RWPE1 (cell line): ENCODE results near the gene UNC5B.
A peak's percentile ranks its signal among the peaks of the same experiment; 100 is the strongest.

Experiments used
- CTCF ChIA-PET: fragments of 350-600 bp; sonication (Branson Sonifier 250); formaldehyde crosslinking; extraction: SDS; loops from one replicate; lab custom pipeline; 2021; lab: Yijun Ruan, JAX
- POLR2A ChIA-PET: fragments of 400-600 bp; formaldehyde crosslinking; extraction: SDS; loops from one replicate; lab custom pipeline; 2020; ENCODE audit warnings: antibody characterized with exemption; ENCODE audit not compliant: low non-redundant PET; lab: Yijun Ruan, JAX
- DNase-seq: peaks from one replicate; pipeline ENCODE4 v3.0.0; 2012; ENCODE audit warnings: low spot score
- H3K27ac ChIP-seq: fragments of 450-650 bp; 2 replicates; pipeline ENCODE4 v1.5.1; 2017
- TF ChIP-seq, protein P1 (sequence below): fragments of 450-650 bp; conservative IDR thresholded peaks from 2 replicates; pipeline ENCODE4 v1.5.1; 2017; ENCODE audit warnings: low read depth, mild to moderate bottlenecking

UNC5B gene

DNA sequence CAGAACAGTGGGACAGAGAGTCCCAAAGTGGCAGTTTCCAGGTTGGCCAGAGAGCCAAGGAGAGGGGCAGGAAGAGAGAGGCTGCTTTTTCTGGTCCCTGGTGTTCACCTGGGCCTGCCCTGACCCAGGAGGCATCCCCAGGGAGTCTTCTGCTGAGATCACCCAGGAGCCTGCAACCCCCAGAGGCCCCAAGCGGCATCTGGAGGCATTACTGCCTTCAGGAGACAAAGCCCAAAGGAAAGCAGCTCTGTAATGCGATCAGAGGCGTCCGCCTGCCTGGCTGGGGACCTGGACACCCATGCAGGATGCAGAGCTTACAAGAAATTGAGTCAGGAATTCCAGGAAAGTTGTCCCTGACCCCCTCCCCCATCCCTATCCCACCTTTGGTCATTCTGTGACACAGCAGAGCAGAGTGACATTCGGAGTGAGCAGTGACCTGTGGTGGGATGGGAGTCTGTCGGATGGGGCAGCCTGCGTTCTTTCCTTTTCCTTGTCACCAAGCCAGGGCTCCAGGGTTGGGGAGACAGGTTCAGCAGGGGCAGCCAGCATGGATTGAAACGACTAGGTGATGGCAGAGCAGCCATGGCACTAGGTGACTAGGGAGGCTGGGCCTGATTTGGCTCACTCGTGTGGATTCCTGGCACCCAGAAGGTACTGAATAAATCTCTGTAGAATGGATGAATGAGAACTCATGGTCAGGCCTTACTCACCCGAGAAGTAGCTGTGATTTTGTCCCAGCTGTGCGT is 10.4 kb downstream of the UNC5B start:
- no peak for DNase-seq
- ChIA-PET POLR2A (no interaction called here), CTCF (interaction anchor here (0.6 kb wide), 1 partner anchor 287 kb away, joined by 3 read pairs; no protein-coding TSS in a partner anchor)
- peak overlapping the region; percentile 35; the same call in 1 of the 2 replicates for H3K27ac ChIP-seq
- TF ChIP-seq, protein P1, sequence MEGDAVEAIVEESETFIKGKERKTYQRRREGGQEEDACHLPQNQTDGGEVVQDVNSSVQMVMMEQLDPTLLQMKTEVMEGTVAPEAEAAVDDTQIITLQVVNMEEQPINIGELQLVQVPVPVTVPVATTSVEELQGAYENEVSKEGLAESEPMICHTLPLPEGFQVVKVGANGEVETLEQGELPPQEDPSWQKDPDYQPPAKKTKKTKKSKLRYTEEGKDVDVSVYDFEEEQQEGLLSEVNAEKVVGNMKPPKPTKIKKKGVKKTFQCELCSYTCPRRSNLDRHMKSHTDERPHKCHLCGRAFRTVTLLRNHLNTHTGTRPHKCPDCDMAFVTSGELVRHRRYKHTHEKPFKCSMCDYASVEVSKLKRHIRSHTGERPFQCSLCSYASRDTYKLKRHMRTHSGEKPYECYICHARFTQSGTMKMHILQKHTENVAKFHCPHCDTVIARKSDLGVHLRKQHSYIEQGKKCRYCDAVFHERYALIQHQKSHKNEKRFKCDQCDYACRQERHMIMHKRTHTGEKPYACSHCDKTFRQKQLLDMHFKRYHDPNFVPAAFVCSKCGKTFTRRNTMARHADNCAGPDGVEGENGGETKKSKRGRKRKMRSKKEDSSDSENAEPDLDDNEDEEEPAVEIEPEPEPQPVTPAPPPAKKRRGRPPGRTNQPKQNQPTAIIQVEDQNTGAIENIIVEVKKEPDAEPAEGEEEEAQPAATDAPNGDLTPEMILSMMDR: no peak

DNA sequence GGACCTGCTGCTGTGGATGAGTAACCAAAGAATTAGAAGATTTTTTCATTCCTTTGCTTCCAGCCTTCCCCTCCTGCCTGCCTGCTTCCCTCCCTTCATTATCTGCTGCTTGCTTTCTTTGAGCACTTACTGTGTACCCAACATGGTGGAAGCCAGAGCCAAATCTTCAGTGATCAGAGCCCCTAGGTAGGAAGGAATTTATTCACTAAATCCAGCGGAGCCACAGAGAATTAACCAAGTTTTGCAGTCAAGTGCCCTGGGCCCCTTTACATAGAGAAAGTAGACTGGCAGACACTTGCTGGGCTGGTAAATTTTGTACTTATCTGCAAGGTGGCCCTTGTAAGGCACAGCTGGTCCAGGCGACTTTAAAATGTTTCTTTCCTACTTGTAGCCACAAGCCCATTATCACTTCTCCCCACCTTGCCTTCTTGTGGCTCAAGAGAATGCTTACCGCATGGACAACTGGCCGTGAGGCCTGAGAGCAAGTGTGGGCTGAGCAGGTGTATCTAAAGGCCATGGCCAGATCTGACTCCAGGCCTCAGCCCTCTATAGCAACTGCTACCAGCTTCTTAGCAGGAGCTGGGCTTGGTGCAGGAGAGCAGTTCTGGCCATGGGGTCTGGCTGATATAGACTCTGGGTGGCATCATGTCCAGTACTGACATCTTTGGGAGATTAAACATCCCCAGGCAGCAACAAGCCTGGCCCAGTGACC is 11.1 kb downstream of the UNC5B start:
- CTCF ChIA-PET: interaction anchor here (0.6 kb wide), 1 partner anchor 286 kb away, joined by 3 read pairs; no protein-coding TSS in a partner anchor
- TF ChIP-seq, protein P1: no peak
- peak overlapping the region; percentile 35 for H3K27ac ChIP-seq
- POLR2A ChIA-PET: no interaction called here
- DNase-seq: no peak

DNA sequence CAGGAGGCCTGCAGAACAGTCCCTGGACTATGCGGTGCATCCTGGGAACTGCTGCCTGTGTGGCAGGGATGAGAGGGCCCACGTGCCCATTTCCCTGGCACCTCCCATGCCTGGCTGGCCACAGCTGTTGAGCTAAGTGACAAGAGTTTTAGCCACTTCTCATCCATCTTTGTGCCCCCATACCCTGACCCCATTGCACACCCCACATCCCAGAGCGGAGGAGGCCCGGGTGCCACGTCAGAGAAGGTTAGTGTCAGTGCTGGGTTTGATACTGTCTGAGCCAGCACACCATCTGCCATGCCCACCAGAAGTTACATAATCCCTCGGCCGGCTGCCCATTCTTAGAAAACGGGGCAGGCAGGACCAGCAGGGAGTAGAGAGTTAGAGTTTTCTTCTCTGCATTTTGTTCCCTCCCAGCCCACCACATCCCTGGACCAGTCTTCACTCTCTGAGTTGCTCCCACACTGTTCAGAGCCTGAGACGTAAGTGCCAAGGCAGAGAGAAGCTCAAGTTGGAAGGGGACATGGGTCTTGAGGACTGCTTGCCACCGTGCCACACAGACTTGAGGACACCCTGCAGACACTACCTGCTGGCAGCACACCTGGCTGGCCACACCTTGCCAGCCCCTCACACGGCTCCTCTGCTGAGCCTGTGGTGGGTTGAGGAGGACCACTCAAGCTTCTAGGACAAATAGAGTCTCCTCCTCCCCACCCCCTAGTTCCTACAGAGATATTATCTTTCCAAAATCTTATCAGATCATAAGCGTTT is 13.1 kb downstream of the UNC5B start:
- no peak overlapping the region for H3K27ac ChIP-seq
- CTCF ChIA-PET: interaction anchor here (0.6 kb wide), 1 partner anchor 350 kb away, joined by 4 read pairs; no protein-coding TSS in a partner anchor
- POLR2A ChIA-PET: no interaction called here
- no peak for DNase-seq
- TF ChIP-seq, protein P1: no peak

DNA sequence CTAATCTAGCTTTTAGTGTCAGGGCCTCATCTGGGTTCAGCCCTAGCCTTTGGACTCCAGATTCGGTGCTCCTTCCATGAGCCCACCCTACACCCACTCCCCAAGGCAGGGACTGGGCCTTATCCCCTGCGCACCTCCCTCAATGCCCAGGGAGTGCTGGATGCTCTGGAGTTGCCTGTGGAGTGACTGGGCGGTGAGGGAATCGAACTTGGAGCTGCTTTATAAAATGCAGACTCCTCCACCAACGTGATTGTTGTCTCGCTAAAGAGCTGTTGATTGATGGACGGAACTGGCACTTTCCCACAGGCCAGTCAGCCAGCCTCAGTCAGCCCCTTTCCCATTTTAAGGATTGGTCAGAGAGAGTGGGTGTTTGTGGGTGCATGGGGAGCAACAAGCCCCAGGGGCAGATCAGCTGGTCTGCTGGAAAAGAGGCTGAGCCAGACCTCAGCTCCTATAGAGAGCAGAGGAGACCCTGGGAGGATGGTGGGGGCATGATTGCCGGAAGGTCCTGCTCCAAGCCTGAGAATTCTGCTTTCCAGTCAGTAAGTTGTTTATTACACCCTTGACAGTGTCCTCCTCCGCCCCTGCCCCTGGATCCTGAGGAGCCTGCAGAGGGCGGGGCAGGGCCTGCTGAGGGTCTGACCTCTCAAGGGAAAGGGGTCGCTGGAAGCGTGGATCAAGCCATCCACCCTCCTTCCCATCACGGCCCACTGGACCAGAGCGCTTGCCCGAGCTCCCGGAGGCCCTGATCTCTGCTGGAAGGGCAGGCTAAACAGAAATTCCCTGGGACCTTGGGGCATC is 16.7 kb downstream of the UNC5B start:
- no peak for DNase-seq
- ChIA-PET POLR2A (no interaction called here), CTCF (interaction anchor here (1.3 kb wide), 1 partner anchor 304 kb away, joined by 5 read pairs; no protein-coding TSS in a partner anchor)
- TF ChIP-seq, protein P1: no peak
- H3K27ac ChIP-seq: 0 out of 2 replicates have a peak overlapping the region, but pooled peaks have one; percentile 1

DNA sequence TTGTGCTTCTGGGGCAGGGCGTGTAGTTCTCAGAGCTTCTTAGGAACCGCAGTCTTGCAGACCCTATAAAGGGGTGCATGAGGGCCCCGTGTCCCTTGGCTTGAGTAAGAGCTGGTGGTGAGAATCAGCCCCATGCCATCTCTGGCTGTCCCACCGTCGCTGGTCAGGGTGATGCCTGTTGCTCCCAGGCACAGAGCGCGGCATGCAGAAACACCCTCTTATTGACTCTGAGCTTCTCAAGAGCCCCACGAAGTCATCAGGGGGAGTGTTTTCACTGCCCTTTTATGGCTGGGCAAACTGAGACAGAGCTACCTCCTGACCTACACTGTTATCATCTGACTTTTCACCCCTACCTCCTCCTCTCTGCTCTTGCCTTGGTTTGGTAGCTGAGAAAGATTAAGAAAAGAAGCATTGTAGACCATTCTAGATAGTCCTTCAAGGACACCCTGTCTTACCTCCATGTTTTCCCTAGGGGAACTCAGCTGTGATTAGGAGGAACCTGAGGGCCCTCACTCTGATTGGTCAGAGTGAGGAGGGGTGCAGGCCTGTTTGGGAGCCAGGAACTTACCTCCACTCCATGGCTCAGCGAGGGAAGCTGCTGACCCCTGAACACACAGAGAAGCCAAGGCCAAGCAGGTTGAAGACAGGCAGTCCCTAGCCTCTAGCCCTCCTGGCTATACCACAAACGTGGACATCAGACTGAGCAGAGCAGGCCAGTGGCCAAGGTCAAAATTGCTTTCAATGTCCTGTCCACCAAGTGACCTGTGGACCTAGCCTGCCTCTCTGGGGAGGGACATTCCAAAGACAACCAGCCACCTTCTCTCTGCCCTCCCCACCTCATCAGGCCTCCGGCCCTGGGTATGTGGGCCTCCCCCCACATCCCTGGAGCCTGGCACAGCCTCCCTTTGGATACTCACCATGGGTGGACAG is 17.6 kb downstream of the UNC5B start:
- no peak for DNase-seq
- TF ChIP-seq, protein P1: no peak
- ChIA-PET CTCF (interaction anchor here (0.6 to 1.3 kb wide), 4 partner anchors 8 to 305 kb away, joined by 3 to 5 read pairs (median 4); no protein-coding TSS in a partner anchor), POLR2A (no interaction called here)
- H3K27ac ChIP-seq: peak overlapping the region; percentile 10; the same call in 1 of the 2 replicates
